Stimulated activated CD8-positive, alpha-beta memory T cell treated with anti-CD3 and anti-CD28 coated beads, Interleukin-12 subunit alpha, Interleukin-12 subunit beta, amount 100 ng/mL, for 24 hours (primary cell): ENCODE measurements around the gene SLC5A10.

Experiments
- DNase-seq: peaks from one replicate; pipeline ENCODE4 v3.0.0-alpha.2; 2020; ENCODE audit errors: extremely low read depth

The SLC5A10 gene

DNA sequence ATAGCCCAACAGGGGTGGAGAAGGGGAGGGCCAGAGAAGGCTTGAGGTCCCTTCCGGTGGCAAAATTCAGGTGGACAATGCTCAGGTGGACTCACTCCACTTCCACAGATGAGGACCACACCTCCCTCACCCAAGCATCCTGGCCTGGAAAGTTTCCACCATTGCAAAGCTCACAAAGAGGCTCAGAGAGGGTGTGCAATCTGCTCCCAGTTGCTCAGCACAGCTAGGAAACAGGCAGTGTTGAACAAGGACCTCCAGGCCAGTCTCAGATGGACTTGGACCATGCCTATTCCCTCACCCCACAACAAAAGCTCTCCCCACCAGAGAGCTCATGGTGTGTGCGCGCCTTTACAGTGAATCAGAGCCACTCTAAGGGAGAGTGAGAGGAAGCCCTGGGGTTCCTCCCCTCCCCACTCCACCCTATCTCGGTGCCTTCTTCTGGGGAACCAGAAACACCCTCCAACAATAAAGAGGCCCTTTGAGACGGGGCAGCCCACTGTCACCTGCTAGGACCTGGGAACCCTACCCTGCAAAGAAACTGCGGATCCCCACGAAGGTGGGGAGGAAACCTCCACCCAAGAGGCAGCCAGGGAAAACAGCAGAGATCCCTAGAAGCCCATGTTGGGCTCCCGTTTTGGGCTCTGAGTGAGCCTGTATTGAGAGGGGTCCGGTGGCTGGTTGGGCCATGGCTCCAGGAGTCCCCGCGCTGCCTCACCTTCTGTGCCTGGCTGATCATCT lies 51.0 kb downstream of the SLC5A10 start:
- no peak for DNase-seq

- DNase-seq: no peak
Observed at GRCh38 chr17:19003543-19004420, 51.8 kb downstream of the SLC5A10 start.

DNA sequence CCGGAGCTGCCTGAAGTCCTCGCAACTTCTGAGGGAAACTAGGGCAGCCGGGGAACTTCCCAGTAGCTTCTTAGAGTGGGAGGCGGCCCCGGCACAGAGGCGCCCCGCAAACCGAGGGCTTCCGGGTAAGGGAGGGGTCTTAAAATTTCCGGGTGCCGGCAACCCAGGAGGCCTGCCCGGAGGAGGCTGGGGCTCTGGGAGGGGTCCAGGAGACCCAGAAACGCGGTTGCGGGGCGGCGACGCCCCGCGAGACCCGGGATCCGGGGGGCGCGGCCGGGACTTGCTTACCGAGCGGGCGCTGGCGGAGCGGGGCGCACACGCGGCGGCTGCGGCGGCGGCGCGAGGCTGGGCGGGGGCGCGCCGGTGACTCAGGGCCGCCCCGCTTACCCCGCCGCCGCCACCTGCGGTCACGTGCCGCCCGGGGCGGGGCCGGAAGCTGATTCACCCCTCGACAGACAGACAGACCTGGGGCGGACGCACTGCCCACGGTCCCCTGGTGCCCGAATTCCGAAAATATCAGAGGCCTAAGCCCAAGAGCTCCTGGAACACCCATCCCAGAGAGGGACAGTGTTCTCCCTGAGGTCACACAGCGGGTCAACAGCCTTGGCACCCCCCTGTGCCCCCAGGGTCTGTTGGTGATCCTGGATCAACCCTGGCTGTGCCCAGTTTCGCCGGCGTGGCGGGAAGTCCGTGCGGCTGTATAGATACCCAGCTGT lies 52.6 kb downstream of the SLC5A10 start, which contains the start of gene FAM83G:
Gene FAM83G, minus strand, starts transcription at position 344 of the 716 bp plus-strand sequence. CDS start 723 bp downstream, outside the sequence.
- peak; percentile 75 for DNase-seq

DNA sequence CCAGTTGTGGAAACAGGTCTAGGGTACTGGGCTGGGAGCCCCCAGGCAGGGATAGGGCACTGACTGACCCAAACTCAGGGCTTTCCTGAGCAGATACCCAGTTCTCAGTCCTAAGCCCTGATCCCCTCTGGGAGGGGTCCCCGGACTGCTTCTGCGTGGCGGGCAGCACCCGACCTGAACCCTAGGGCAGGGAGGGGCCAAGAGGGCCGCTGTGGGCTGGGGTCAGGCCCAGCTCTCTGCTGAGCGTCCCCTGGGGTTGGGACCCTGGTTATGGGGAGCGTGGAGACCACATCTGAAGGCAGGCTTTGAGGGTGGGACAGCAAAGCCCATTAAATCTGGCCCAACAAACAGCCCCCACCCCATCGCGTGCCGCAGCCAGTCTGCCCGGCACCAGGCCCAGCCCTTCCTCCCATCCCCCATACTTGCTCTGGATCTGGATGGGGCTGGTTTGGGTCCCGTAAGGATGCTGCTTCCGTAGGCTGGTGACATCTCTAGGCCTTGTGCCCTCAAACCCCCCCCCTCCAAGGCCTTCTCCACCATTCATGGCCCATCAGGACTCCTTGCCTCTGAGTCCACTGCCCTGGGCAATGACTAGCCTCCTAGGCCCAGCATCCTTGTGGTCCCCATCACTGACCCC lies 53.3 kb downstream of the SLC5A10 start:
- DNase-seq: no peak

GRCh38 chr17:19005789-19006430 lies 53.9 kb downstream of the SLC5A10 start:
- DNase-seq: no peak

GRCh38 chr17:19006698-19007097 lies 54.7 kb downstream of the SLC5A10 start:
- no peak for DNase-seq

- no peak for DNase-seq
Observed at GRCh38 chr17:19009970-19010369, 58.0 kb downstream of the SLC5A10 start.

DNA sequence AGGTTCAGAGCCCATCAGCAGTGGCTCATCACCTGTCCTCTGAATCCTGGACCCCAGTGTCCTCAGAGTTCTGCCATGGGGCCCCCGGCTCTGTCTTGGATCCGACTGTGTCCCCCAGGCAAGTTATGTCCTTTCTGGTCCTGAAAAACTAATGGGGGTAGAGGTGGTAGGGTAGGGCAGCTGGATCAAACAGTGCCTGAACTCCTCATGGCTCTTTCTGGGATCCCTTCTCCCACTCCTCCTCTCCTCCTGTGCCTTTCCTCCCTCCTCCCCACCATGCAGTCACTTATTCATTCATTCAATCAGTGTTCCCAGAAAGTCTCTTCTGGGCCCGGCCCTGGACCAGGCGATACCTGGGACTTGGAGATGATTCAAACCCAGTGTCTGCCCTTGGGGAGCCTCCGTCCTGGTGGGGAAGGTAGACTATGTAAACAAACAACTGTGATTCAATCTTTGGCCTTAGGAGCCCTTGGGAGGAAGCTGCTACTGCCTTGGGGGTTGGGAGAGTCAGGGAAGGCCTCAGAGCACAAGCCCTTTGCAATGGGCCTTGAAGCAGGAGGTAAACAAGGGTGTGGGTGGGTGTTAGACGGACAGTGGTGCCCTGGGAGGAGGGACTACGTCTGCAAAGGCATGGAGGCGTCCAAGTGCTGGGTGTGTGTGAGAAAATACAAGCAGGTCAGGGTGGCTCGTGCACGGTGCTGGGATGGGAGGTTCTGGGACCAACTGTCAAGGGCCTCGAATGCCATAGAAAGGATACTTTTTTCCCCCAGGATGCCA lies 59.0 kb downstream of the SLC5A10 start:
- no peak for DNase-seq

- no peak for DNase-seq
Observed at GRCh38 chr17:19011581-19011980, 59.6 kb downstream of the SLC5A10 start.

DNA sequence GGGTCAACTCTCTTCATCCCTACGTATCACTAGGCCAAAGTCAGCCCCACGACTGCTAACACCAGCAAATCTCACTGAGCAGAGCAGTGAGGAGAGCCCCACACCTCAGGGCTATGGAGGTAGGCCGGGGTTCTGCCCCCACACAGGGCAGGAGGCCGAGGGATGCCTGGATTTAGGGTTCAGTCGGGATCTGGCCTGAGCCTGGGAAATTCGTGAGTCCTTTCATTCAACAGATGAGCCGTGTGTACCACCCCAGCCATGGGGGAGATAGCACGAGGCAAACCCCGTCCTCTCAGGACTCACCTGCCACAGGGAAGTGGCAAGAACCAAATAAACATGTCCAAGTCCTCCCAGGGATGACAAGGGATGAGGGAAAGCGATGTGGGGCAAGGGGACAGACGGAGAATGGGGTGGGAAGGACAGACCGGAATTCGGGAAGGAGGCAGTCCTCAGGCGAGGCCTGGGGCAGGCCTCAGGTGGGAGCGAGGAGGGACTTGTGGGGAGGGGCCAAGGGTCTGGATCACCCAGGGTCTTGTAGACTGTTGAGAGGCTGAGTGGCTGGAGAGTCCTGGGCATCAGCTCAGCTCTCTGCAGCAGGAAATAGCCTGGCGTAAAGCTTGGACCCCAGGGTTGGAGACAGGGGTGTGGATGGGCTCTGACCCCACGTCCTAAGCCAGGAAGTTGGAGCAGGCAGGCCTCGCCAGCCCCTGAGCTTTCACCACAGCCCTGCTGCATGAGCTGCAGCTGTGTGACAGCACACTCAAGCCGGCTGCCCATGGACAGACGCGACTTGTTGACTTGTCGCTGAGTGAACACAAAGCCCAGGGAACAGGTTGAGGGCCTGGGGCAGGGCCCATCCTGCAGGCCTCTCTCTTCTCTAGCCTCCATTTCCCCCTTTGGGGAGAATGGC lies 60.5 kb downstream of the SLC5A10 start:
- DNase-seq: no peak

- no peak for DNase-seq
Observed at GRCh38 chr17:19013226-19013625, 61.3 kb downstream of the SLC5A10 start.

GRCh38 chr17:19013806-19014627 lies 62.1 kb downstream of the SLC5A10 start:
- no peak for DNase-seq

DNA sequence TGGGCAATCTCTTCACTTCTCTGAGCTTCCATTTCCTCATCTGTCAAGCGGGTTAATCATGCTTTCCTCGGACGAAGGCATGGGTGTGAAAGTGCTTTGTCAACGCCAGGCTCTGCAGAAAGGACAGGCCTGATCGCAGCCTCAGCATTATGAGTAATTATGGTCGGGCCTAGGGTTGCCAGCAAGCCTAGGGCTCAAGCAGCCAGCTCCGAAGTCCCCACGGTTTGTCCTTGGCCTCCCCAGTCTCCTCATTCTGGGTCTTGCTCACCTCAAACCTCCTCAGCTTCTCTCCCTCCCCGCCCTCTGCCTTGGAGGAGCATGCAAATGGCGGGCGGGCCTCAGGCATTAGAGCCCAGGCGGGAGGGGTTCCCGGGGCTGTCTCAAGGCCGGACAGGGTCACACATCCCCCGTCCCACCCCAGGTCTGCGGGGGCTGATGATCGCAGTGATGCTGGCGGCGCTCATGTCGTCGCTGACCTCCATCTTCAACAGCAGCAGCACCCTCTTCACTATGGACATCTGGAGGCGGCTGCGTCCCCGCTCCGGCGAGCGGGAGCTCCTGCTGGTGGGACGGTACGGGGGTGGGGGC lies 62.8 kb downstream of the SLC5A10 start:
- DNase-seq: no peak

- no peak for DNase-seq
Observed at GRCh38 chr17:19015428-19015827, 63.5 kb downstream of the SLC5A10 start.

GRCh38 chr17:19016297-19016696 lies 64.3 kb downstream of the SLC5A10 start:
- no peak for DNase-seq

DNA sequence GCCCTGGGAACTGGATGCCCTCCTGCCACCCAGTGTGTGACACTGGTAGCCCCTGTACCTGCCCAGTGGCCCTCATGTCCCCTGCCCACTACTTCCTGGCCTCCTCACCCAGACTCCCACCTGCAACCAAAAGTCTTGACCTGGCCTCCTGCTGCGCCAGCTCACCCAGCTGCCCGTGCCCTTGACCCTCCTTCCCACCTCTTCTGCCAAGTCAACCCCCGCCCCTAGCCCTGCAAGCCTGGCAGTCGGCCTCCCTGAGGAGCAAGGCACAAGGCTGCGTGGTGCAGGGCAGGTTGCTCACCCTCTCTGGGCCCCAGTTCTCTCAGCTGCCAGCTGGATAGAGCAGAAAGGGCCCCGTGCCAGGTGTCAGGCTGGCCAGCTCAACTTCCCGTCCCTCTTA lies 64.9 kb downstream of the SLC5A10 start:
- no peak for DNase-seq

DNA sequence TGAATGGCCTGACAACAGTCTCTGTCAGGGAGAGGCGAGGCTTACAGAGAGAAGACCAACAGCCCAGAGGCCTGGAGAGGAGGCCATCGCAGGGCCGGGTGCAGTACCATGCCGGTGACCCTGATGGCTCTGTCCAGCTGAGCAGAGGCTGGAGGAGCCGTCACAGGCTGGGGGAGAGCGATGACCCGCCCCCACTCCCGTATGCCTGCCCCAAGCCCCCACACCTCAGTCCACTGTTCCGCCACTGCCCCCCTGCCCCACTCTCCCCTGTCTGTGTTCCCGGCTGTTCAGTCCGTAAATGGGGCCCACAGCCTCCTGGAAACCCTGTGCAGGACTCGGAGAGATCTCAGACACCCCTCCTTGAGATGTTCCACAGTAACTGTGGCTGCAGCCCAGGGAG lies 65.4 kb downstream of the SLC5A10 start:
- no peak for DNase-seq
